GM19395 (cell line): ENCODE measurements around the gene PTPRB.

Experiments used
- ATAC-seq: cut with Tn5 transposase; IDR thresholded peaks from one replicate; pipeline ENCODE4 v1.9.1; 2021; ENCODE audit warnings: mild to moderate bottlenecking, moderate library complexity; ENCODE audit not compliant: unreplicated experiment

PTPRB gene

GRCh38 chr12:70603044-70603443 lies 34.2 kb downstream of the PTPRB start:
- no peak for ATAC-seq

- no peak for ATAC-seq
These were observed 38.6 kb downstream of the PTPRB start for GRCh38 chr12:70598467-70599193.

GRCh38 chr12:70592664-70593063 lies 44.6 kb downstream of the PTPRB start:
- no peak for ATAC-seq

- no peak for ATAC-seq
These were observed 46.5 kb downstream of the PTPRB start for GRCh38 chr12:70590549-70591226.

- peak; percentile 96 for ATAC-seq
These were observed 47.2 kb downstream of the PTPRB start for GRCh38 chr12:70590051-70590450.

GRCh38 chr12:70584332-70584731 lies 52.9 kb downstream of the PTPRB start:
- no peak for ATAC-seq

GRCh38 chr12:70583251-70583650 lies 54.0 kb downstream of the PTPRB start:
- ATAC-seq: no peak

- no peak for ATAC-seq
These were observed 56.0 kb downstream of the PTPRB start for GRCh38 chr12:70581208-70581607.

GRCh38 chr12:70577283-70577634 lies 60.0 kb downstream of the PTPRB start:
- no peak for ATAC-seq

- peak; percentile 81 for ATAC-seq
These were observed 60.6 kb downstream of the PTPRB start for GRCh38 chr12:70576341-70577282.

GRCh38 chr12:70571705-70572268 lies 65.4 kb downstream of the PTPRB start:
- ATAC-seq: no peak

GRCh38 chr12:70571029-70571428 lies 66.2 kb downstream of the PTPRB start:
- no peak for ATAC-seq

- ATAC-seq: no peak
These were observed 75.7 kb downstream of the PTPRB start for GRCh38 chr12:70561550-70561949.

- no peak for ATAC-seq
These were observed 76.6 kb downstream of the PTPRB start for GRCh38 chr12:70560671-70561070.

GRCh38 chr12:70559390-70559789 lies 77.8 kb downstream of the PTPRB start:
- no peak for ATAC-seq

GRCh38 chr12:70557583-70558191 lies 79.5 kb downstream of the PTPRB start:
- ATAC-seq: no peak

- ATAC-seq: no peak
These were observed 80.9 kb downstream of the PTPRB start for GRCh38 chr12:70556179-70556869.

- no peak for ATAC-seq
These were observed 82.1 kb downstream of the PTPRB start for GRCh38 chr12:70555081-70555480.

GRCh38 chr12:70553391-70553859 lies 83.8 kb downstream of the PTPRB start:
- no peak for ATAC-seq

- ATAC-seq: no peak
These were observed 85.5 kb downstream of the PTPRB start for GRCh38 chr12:70551731-70552130.
